GM18858 (cell line): ENCODE measurements around the gene CYLD.

Experiments
- ATAC-seq: cut with Tn5 transposase; IDR thresholded peaks from one replicate; pipeline ENCODE4 v1.9.1; 2021; ENCODE audit not compliant: unreplicated experiment

The CYLD gene

GRCh38 chr16:50741781-50742575 is at the start of gene CYLD:
Gene CYLD (plus strand): TSS chr16:50742086. CDS start chr16:50749699, 7,613 bp downstream.
- peak; percentile 83 for ATAC-seq

- ATAC-seq: no peak
These were observed 49.3 kb upstream of the CYLD start for GRCh38 chr16:50692644-50692998.

- no peak for ATAC-seq
These were observed 48.7 kb upstream of the CYLD start, which contains the start of gene NOD2 for GRCh38 chr16:50692999-50693781. Gene NOD2 (plus strand): TSS chr16:50693606. CDS start chr16:50699496, 5,890 bp downstream.

- no peak for ATAC-seq
These were observed 47.7 kb upstream of the CYLD start for GRCh38 chr16:50694206-50694605.

GRCh38 chr16:50695017-50696000 is 46.6 kb upstream of the CYLD start:
- ATAC-seq: no peak

GRCh38 chr16:50696126-50696525 is 45.8 kb upstream of the CYLD start:
- ATAC-seq: no peak

GRCh38 chr16:50696575-50697420 is 45.1 kb upstream of the CYLD start:
- peak; percentile 44 for ATAC-seq

- ATAC-seq: no peak
These were observed 44.5 kb upstream of the CYLD start for GRCh38 chr16:50697421-50697715.

- ATAC-seq: peak; percentile 32
These were observed 43.8 kb upstream of the CYLD start for GRCh38 chr16:50697881-50698767.

GRCh38 chr16:50699326-50700159 is 42.3 kb upstream of the CYLD start:
- ATAC-seq: no peak

GRCh38 chr16:50702725-50703124 is 39.2 kb upstream of the CYLD start:
- ATAC-seq: no peak

GRCh38 chr16:50704245-50704644 is 37.6 kb upstream of the CYLD start:
- no peak for ATAC-seq

GRCh38 chr16:50705436-50706110 is 36.3 kb upstream of the CYLD start:
- ATAC-seq: no peak

- no peak for ATAC-seq
These were observed 35.6 kb upstream of the CYLD start for GRCh38 chr16:50706250-50706649.

GRCh38 chr16:50708373-50709060 is 33.4 kb upstream of the CYLD start:
- ATAC-seq: no peak

GRCh38 chr16:50709061-50709684 is 32.7 kb upstream of the CYLD start:
- ATAC-seq: no peak

- ATAC-seq: no peak
These were observed 31.9 kb upstream of the CYLD start for GRCh38 chr16:50709980-50710379.
